Activated CD8-positive, alpha-beta memory T cell treated with anti-CD3 and anti-CD28 coated beads, Interleukin-2, amount 50 U/mL, for 48 hours (primary cell): ENCODE results near the gene THTPA.

Source experiments
- DNase-seq: peaks from one replicate; pipeline ENCODE4 v3.0.0-alpha.2; 2020

THTPA gene

GRCh38 chr14:23551266-23552028, 4.6 kb upstream of the THTPA start, which contains the start of gene ZFHX2:
Gene ZFHX2, minus strand, starts transcription at chr14:23551765. Its CDS starts 16,440 bp downstream, at chr14:23535325.
- peak; percentile 91 for DNase-seq

GRCh38 chr14:23555533-23555881, 564 bp upstream of the THTPA start:
- DNase-seq: no peak

- DNase-seq: no peak
Observed at GRCh38 chr14:23556700-23557440, 799 bp downstream of the THTPA start.

- DNase-seq: no peak
Observed at GRCh38 chr14:23557521-23557920, 1.4 kb downstream of the THTPA start.

- no peak for DNase-seq
Observed at GRCh38 chr14:23557946-23558345, 1.9 kb downstream of the THTPA start.

- DNase-seq: no peak
Observed at GRCh38 chr14:23558346-23559009, 2.4 kb downstream of the THTPA start.

GRCh38 chr14:23559010-23559925, 3.2 kb downstream of the THTPA start:
- peak; percentile 90 for DNase-seq

GRCh38 chr14:23559926-23560520, 4.0 kb downstream of the THTPA start:
- no peak for DNase-seq

- no peak for DNase-seq
Observed at GRCh38 chr14:23561259-23561658, 5.2 kb downstream of the THTPA start.

GRCh38 chr14:23561873-23562821, 6.1 kb downstream of the THTPA start:
- DNase-seq: no peak

- peak; percentile 77 for DNase-seq
Observed at GRCh38 chr14:23562822-23563472, 6.9 kb downstream of the THTPA start.

- DNase-seq: no peak
Observed at GRCh38 chr14:23563473-23564180, 7.6 kb downstream of the THTPA start.

GRCh38 chr14:23564181-23564812, 8.2 kb downstream of the THTPA start:
- no peak for DNase-seq

GRCh38 chr14:23564876-23565275, 8.8 kb downstream of the THTPA start:
- DNase-seq: no peak

GRCh38 chr14:23565626-23566025, 9.6 kb downstream of the THTPA start:
- DNase-seq: no peak

- no peak for DNase-seq
Observed at GRCh38 chr14:23566112-23566777, 10.2 kb downstream of the THTPA start.

- DNase-seq: no peak
Observed at GRCh38 chr14:23566778-23567185, 10.7 kb downstream of the THTPA start.

- peak; percentile 92 for DNase-seq
Observed at GRCh38 chr14:23567186-23568020, 11.3 kb downstream of the THTPA start, which contains the start of gene AP1G2. Gene AP1G2, minus strand, starts transcription at chr14:23567791. Its CDS starts 477 bp downstream, at chr14:23567314.
